CD4-positive, alpha-beta T cell treated with Interleukin-12 subunit alpha and Interleukin-12 subunit beta, for 1 hour (primary cell): Measurements from ENCODE around the gene KPNA4.
"Not testable (repeated sequence)": the region's sequence is repeated elsewhere in the genome, so short reads cannot be mapped to it uniquely, and the experiment has no call there.

Source experiments
- DNase-seq: peaks from one replicate; pipeline ENCODE4 v3.0.0-alpha.2; 2020

The KPNA4 gene

GRCh38 chr3:160565442-160566403 lies at the start of gene KPNA4:
Gene KPNA4, minus strand, starts transcription at chr3:160565571. Its CDS starts 289 bp downstream, at chr3:160565282.
- peak; percentile 97 for DNase-seq

GRCh38 chr3:160613661-160614060 lies 48.3 kb upstream of the KPNA4 start:
- DNase-seq, result no peak

GRCh38 chr3:160612386-160613075 lies 47.2 kb upstream of the KPNA4 start:
- DNase-seq, result no peak

- DNase-seq, result no peak
Measured at GRCh38 chr3:160611141-160611540, 45.8 kb upstream of the KPNA4 start.

- no peak for DNase-seq
Measured at GRCh38 chr3:160608870-160609269, 43.5 kb upstream of the KPNA4 start.

GRCh38 chr3:160607826-160608225 lies 42.5 kb upstream of the KPNA4 start:
- DNase-seq, result no peak

GRCh38 chr3:160605315-160605714 lies 39.9 kb upstream of the KPNA4 start:
- no peak for DNase-seq

GRCh38 chr3:160603845-160604244 lies 38.5 kb upstream of the KPNA4 start:
- DNase-seq, result not testable (repeated sequence)

GRCh38 chr3:160602259-160602658 lies 36.9 kb upstream of the KPNA4 start:
- DNase-seq, result no peak

- DNase-seq, result no peak
Measured at GRCh38 chr3:160601288-160601687, 35.9 kb upstream of the KPNA4 start.

- no peak for DNase-seq
Measured at GRCh38 chr3:160598865-160599264, 33.5 kb upstream of the KPNA4 start.

GRCh38 chr3:160588023-160588422 lies 22.7 kb upstream of the KPNA4 start:
- DNase-seq, result no peak

GRCh38 chr3:160587105-160587504 lies 21.7 kb upstream of the KPNA4 start:
- DNase-seq, result no peak

GRCh38 chr3:160586679-160587078 lies 21.3 kb upstream of the KPNA4 start:
- DNase-seq, result no peak

GRCh38 chr3:160583451-160583850 lies 18.1 kb upstream of the KPNA4 start:
- DNase-seq, result no peak

GRCh38 chr3:160580938-160581337 lies 15.6 kb upstream of the KPNA4 start:
- DNase-seq, result no peak

- no peak for DNase-seq
Measured at GRCh38 chr3:160577556-160578195, 12.3 kb upstream of the KPNA4 start.

GRCh38 chr3:160577093-160577492 lies 11.7 kb upstream of the KPNA4 start:
- no peak for DNase-seq

- no peak for DNase-seq
Measured at GRCh38 chr3:160576621-160577020, 11.2 kb upstream of the KPNA4 start.

GRCh38 chr3:160575589-160575988 lies 10.2 kb upstream of the KPNA4 start:
- no peak for DNase-seq

- no peak for DNase-seq
Measured at GRCh38 chr3:160574636-160575035, 9.3 kb upstream of the KPNA4 start.

- not testable (repeated sequence) for DNase-seq
Measured at GRCh38 chr3:160573955-160574525, 8.7 kb upstream of the KPNA4 start.
